COLO668 (cell line): ENCODE measurements around the gene SATL1.
"Not testable (repeated sequence)": the region's sequence is repeated elsewhere in the genome, so short reads cannot be mapped to it uniquely, and the experiment has no call there.

Experiments
- DNase-seq: peaks from one replicate; lab custom pipeline; 2025; ENCODE audit not compliant: unreplicated experiment; lab: John Stamatoyannopoulos, UW

The SATL1 gene, protein sequence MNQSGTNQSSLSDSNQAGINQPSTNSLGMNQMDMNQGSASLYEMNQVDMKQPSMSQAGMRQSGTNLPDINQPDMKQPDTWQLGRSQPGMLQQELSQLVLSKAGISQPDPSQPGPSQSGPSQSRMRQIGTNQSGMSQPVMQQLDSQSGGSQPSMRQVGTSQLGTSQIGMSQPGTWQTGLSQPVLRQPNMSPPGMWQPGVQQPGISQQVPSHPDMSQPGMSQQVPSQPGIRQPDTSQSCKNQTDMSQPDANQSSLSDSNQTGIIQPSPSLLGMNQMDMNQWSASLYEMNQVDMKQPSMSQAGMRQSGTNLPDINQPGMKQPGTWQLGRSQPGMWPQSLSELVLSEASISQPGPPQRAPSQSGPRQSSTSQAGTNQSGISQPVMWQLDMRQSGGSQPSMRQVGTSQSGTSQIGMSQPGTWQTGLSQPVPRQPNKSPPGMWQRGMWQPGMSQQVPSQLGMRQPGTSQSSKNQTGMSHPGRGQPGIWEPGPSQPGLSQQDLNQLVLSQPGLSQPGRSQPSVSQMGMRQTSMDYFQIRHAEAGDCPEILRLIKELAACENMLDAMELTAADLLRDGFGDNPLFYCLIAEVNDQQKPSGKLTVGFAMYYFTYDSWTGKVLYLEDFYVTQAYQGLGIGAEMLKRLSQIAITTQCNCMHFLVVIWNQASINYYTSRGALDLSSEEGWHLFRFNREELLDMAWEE

DNA sequence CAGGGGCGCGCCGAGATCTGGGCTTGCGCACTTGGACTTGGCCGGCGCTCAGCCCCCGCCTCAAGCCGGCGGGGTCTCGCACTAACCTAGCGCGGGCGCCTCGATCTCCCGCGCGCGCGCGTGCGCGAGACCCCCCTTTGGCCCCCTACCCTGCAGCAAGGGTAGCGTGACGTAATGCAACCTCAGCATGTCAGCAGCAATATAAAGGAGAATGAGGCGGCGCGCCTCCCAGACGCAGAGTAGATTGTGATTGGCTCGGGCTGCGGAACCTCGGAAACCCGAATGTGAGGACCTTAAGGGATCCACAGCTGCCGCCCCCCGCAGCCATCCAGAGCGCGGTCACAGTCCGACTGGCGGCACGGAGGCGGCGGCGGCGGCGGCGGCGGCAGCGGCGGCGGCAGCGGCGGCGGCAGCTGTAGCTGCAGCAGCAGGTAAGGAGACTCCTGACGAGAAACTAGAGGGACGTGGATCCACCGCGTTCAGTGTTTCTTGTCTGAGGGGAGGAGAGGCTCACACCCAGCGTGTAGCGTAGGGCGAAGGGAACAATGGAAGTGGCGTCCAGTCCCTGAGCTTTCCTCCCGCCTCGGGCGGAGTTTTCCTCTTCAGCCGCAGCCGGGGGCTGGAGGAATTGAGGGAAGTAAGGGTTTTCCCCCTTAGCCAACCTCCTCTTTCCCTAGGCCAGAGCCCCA is at the start of gene SATL1, which contains the start of gene ZNF711:
TSS of gene SATL1 (minus strand) at position 19 of the 689 bp plus-strand sequence. CDS start 134,811 bp downstream, outside the sequence.
TSS of gene ZNF711 (plus strand) at position 231 of the 689 bp plus-strand sequence. CDS start 3,582 bp downstream, outside the sequence.
- peak; percentile 67 for DNase-seq

DNA sequence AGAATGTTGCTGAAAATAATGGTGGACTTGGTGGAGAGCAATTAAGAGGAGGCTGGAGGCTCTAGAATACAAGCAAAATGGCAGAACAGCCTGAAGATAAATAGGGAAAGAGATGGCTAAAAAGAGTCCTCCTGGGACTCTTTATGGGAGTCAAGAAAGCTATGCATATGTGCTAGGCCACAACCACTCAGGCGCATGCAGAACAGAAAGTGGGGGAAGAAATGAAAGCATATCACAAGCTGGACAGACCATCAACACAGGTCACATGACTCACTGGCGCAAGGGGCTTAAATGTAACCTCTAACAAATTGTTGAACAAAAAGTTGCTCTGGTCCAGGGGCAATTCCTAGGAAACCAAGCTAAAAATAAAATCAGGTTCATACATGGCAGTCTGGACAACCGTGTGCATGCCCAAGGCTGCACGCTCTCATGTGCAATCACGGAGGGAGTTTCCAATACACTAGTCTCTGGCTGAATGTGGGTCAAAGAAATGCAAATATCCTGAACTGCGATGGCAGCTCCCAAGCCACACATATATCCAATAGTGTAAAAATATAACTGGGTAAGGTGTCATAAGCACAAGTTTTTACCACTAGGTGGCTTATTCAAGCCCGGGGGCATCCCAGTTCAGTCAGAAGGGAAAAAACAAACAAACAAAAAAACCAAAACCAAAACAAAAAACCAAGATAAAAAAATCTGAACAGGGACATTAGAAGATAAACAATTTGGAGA is 45.6 kb upstream of the SATL1 start:
- DNase-seq: no peak

DNA sequence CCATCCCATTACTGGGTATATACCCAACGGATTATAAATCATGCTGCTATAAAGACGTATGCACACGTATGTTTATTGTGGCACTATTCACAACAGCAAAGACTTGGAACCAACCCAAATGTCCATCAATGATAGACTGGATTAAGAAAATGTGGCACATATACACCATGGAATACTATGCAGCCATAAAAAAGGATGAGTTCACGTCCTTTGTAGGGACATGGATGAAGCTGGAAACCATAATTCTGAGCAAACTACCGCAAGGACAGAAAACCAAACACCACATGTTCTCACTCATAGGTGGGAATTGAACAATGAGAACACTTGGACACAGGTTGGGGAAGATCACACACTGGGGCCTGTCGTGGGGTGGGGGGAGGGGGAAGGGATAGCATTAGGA is 41.7 kb upstream of the SATL1 start:
- DNase-seq: not testable (repeated sequence)

DNA sequence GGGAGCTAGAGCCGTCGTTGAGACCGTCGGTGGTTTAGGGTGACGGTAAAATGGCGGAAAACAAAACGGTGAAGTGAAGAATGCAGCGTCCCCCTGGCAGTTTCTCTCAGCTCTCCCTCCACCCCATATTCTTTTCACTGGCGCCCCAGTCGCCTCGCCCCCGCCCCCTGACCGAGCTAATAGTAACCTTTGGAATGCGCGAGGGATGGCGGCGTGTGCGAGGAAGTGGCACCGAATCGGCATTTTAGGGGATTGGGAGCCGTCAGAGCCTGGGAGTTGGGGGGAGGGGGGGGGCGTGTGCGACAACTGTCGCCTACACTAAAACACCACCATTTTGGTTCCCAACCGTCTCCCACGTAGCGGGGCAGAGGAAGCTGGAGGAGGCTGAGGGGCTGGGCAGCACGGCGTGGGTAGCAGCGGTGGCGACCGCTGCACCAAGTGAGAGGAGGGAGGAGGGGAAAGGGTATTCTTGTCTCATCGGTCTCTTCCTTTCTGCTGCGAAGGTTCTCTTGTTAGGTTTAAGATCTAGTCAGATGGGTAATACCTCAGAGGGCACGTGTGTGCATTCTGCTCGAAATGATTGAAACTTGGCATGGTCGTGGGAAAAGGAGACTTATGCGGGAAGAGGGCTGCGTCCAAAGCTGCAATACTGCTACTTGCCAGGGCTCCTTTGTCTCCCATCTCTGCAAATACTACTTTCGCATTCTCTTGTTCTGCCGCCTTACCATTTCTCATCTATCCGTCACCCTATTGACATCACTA is 1.1 kb upstream of the SATL1 start:
- DNase-seq: peak; percentile 34

DNA sequence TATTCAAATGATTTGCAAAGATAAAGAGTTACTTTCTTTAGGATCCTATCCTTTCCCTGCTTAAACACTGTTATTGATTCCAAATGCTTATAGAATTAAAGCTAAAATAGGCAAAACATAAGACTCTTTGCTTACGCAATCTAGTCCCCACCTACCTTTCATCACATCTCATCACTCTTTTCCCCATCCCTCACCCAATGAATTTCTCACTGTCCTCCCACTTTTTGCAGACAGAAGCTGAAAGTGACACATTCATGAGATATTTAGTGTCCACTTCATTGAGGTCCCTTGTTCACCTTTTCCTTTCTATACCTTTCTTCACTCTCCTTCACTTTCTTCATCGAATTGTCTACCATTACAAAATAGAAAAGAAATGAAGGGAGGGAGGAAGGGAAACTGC is 424 bp downstream of the SATL1 start:
- no peak for DNase-seq

DNA sequence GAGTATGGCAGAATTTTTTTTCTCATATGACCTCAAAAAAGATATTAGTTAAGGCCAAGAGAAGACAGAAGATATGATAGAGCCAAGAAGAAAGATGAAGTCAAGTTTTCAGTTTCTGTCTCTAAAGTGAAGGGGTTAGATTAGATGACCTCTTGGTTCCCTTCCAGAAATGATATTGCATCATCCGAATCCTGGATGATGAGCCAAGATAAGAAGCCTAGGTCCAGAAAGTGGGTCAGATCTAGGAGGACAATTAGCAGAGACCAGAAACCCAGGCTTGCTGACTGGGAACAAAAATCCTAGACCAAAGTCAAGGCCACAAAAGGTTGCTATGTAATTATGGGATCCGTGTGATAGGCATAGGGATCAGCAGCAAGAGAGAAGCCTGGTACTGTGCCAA is 20.2 kb downstream of the SATL1 start:
- no peak for DNase-seq

DNA sequence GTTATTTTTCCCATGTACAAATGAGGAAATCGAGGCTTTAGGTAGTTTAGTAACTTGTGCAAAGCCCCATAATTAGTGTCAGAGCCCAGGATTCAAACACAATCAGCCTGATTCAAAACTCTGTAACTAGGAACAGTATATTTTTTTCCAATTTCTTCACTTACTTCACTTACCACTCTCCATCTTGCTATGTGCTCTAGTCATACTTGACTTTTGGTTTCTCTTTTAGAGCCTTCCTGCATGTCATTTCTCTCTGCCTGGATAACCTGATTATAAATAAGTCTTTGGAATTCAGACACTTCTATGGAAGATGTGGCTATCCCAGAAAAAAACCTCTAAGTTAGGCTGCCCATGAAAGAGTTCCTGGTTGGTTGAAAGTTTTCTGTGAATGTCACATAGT is 22.2 kb downstream of the SATL1 start:
- no peak for DNase-seq

DNA sequence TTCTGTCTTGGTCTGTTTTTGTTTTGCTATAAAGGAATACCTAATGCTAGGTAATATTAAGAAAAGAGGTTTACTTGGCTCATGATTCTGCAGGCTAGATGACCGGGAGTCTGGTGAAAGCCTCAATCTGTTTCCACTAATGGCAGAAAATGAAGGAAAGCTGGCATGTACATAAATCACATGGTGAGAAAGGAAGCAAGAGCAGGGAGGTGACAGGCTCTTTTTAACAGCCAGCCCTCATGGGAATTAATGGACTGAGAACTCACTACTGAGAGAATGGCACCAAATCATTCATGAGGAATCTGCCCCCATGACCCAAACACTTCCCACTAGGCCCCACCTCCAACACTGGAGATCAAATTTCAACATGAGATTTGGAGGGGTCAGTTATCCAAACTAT is 27.6 kb downstream of the SATL1 start:
- DNase-seq: no peak

DNA sequence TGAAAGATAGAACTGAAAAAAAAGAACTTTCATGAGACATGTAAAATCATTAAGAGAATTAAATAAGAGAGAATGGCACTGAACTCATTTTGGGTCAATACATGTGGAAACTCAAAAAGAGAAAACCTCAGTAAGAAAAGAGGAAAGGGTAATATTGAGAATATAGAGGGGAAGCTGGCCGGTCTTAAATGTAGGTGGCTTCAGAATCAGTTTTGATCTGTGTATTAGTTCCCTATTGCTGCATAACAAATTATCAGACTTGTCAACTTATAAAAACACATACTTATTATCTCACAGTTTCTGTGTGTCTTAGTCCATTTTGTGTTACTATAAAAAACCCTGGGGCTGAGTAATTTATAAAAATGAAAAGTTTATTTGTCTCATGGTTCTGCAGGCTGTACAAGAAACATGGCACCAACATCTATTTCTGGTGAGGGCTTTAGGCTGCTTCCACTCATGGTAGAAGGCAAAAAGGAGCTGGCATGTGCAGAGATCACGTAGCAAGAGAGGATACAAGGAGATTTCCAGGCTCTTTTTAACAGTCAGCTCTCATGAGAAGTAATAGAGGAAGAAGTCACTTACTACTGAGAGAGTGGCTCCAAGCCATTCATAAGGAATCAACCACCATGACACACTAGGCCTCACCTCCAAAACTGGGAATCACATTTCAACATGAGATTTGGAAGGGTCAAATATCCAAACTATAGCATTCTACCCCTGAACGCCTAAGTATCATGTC is 29.6 kb downstream of the SATL1 start:
- no peak for DNase-seq

DNA sequence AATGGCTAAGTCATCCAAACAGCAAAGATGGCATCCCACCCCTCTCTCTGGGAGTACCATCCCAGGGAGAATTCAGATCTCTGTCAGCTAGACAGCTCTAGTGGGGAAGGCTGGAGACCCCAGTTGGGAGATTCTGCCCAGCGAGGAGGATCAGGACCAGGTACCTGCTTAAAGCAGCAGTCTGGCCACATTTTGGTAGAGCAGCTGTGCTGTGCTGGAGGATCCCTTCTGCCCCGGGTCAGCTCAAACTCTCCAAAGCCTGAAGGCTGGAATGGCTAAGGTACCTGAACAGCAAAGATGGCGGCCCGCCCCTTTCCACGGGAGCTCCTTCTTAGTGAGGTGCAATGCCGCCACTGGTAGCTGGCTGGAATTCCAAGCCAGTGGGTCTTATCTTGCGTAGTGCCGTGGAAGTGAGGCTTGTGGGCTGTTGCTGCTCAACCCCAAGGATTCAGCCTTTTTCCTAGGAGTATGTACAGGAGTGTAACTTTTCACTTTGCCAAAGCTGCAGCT is 40.1 kb downstream of the SATL1 start:
- DNase-seq: no peak

DNA sequence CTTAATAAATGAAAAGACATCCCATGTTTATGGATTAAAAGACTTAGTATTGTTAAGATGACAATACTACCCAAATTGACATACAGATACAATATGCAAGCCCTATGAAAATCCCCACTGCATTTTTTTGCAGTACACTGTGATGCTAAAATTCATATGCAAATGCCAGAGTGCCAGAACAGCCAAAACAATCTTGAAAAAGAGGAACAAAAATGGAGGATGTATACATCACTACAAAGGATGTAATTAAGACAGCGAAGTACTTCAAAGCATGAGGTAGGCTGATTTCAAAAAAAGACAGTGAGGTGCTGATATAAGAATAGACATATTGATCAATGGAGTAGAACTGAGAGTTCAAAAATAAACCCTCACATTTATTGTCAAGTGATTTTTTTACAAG is 47.3 kb downstream of the SATL1 start:
- DNase-seq: no peak

DNA sequence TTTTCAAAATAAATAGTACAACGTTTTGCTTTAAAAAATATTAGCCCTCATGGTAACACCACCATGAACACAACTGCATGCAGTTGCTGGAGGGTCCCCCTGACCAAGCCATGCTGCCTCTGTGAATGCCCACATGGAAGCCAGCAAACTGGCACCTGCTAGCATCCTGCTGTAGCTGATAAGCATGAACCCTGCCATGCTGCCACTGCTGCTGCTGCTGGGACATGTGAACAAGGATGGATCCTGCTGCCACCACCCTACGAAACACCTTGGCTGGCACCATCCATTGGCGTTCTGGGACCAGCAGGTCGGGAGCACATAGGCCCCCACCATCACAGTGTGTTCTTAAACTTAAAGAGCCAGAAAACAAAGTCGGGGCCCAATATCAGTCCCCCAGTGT is 83.9 kb downstream of the SATL1 start:
- DNase-seq: no peak

DNA sequence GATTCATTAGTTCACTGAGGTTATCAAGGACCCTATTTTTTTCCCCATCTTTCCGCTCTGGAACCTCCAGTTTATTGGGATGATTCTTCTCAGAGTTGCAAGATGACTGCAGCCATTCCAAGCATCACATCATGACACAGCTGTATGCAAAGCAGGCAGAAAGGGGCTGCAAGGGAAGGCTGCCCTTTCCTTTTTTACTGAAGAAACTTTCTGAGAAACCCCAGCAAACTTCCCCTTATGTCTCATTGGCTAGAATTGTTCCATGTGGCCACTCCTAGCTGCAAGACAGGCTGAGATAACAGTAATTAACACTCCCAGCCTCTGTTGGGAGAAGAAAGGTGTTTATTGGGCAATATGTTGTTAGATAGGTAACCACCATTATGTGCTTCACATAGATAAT is 102.6 kb downstream of the SATL1 start:
- no peak for DNase-seq

DNA sequence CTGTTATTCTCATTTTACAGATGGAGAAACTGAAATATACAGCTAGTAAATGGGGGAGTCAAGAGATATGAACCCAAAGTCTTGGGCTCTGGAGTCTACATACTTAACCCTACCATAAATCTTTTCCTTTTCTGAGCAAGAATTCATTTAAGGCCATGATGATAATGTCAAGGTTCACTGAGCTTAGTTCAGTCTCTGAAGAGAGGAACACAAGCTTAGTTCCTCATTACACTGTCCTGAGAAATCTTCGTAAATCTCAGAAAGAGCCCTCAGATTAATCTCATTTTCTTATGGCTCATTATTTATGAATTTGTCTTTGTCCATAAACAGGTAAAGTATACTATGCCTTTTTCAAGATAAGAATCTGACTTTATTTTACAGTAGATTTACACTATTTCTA is 104.2 kb downstream of the SATL1 start:
- no peak for DNase-seq

DNA sequence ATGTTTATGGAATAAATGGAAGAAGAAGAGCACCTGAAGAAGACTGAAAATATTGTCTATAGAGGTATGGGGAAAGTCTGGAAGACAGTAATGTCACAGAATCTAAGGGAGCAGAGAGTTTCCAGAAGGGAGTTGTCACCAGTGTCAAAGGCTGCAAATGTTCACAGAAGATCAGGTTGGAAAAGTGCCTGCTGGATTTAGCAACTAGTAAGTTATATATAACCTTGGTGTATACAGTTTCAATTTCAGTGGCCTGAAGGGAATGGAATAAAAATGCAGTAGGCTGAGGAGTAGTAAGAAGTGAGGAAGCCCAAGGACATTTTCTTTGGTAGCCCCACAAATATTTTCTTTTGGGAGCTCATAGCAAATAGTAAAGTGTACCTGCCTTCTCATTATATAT is 107.2 kb downstream of the SATL1 start:
- no peak for DNase-seq

DNA sequence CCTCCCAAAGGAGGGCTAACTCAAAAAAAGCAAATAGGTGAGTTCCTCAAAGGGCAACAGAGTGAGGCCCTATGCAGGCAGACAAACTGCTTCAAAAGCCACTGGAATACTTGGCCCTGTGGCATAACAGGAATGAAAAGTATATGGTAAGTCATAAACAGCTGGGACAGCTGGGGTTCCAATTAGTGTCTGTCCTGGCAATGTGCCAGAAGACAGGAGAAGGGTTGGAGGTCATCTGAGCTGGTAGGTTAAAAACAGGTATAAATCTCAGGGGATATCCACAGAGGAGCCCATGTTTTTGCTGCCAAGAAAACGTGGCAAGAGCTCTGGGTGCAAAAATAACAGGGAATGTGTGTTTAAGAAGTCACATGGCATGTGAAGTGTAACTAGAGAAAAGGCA is 128.3 kb downstream of the SATL1 start:
- DNase-seq: peak; percentile 7

DNA sequence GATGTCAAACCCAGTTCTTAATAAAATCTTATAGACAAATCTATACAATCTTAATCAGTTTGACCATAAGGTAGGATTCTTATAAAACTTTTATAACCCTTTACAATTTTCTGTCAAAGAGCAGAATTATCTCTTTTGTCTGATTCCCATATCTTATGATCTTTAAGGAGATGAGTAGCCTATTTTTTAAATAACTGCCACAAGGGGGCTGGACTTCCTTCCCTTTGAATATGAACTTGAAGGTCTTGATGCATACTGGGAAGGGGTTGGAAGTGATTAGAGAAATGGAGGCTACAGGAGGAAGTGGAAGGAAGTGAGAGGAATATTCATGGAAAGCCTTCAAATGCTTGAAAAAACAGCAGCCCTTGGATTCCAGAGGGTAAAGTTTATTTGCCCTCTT is 128.8 kb downstream of the SATL1 start:
- no peak for DNase-seq

DNA sequence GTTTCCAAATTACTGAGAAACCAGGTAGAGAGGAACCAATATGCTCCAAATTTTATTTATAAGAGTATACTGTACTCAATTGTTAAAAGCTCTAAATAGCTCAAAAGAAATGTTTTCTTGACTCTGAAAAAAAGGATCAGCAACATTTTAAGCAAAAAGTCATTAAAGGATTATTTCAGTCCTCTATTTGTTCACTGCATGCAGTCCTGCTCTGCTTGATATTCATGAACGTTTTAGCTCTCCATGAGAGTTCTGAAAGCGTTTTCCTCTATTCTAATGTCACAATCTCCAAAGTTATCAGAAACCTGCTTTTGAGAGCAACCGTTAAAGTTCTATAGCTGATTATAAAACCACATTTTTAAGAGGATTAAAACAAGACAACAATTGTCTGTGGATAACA is 129.4 kb downstream of the SATL1 start:
- DNase-seq: no peak

DNA sequence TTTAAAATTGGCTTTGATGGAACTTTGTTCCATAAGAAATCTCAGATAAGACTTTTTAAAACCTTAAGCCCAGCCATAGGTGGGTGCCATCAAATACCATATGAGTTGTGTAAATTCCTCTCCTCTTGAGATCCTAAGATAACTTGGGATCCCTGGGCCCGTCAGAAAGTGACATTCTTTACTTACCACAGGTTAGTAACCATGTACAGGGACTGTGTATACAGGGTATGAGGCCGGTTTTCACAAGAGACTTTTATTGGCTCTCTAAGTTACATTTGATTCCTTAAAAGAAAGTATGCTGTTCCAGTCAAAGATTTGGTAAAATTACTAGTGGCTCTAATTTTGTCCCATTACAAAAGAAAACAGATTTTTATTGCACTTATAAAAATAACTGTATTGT is 129.8 kb downstream of the SATL1 start:
- DNase-seq: no peak

DNA sequence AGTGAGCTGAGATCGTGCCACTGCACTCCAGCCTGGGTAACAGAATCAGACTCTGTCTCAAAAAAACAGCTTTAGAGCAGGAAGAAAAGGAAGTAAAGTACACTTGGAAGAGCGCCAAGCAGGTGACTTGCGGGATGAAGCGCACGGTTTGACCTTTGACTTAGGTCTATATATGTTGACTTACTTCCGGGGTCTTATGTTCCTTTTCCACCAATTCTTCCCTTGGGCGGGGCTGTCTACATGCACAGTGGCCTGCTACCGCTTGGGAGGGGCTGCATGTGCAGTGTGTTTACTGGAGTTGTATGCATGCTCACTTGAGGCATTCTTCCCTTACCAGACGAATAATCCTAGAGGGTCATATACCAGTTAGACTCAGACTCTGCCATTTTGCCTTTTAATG is 131.3 kb downstream of the SATL1 start:
- no peak for DNase-seq
